HEK293 (cell line): ENCODE results near the gene TNS3.

Experiments used
- CTCF ChIP-seq: fragments of 450-650 bp; formaldehyde crosslinking; IDR thresholded peaks from 2 replicates; pipeline ENCODE4 v1.5.1; 2016; ENCODE audit warnings: missing biosample characterization, missing genetic modification characterization
- ZBTB20 ChIP-seq: fragments of 450-650 bp; formaldehyde crosslinking; IDR thresholded peaks from 2 replicates; pipeline ENCODE4 v1.5.1; 2016; ENCODE audit warnings: missing biosample characterization, missing genetic modification characterization
- ZBTB21 ChIP-seq: fragments of 450-650 bp; formaldehyde crosslinking; IDR thresholded peaks from 2 replicates; pipeline ENCODE4 v1.5.1; 2017; ENCODE audit warnings: missing biosample characterization, missing genetic modification characterization
- ZNF140 ChIP-seq: fragments of 450-650 bp; formaldehyde crosslinking; IDR thresholded peaks from 2 replicates; pipeline ENCODE4 v1.5.1; 2016; ENCODE audit warnings: missing biosample characterization, missing genetic modification characterization
- ZNF174 ChIP-seq: fragments of 450-650 bp; formaldehyde crosslinking; IDR thresholded peaks from 2 replicates; pipeline ENCODE4 v1.5.0; 2017; ENCODE audit warnings: missing biosample characterization, mild to moderate bottlenecking, missing genetic modification characterization
- ZNF426 ChIP-seq: fragments of 450-650 bp; formaldehyde crosslinking; IDR thresholded peaks from 2 replicates; pipeline ENCODE4 v1.5.1; 2017; ENCODE audit warnings: missing biosample characterization, missing genetic modification characterization, mild to moderate bottlenecking, inconsistent platforms, moderate library complexity
- ZNF513 ChIP-seq: fragments of 450-650 bp; IDR thresholded peaks from 2 replicates; pipeline ENCODE4 v1.5.1; 2018; ENCODE audit warnings: missing biosample characterization, missing genetic modification characterization

GRCh38 chr7:47485640-47486435 is 96.1 kb downstream of the TNS3 start:
- TF ChIP-seq ZNF174 (tag by site-specific recombination), result no peak
- TF ChIP-seq CTCF (tag by site-specific recombination), result no peak
- TF ChIP-seq ZBTB21 (tag by site-specific recombination), result no peak
- TF ChIP-seq ZNF140 (tag by site-specific recombination), result no peak
- TF ChIP-seq ZNF426, result no peak
- no peak for TF ChIP-seq ZBTB20 (tag by site-specific recombination)
- no peak for TF ChIP-seq ZNF513
